T47D (cell line): ENCODE data around the gene RANBP2.

Source experiments
- DNase-seq, 2 experiments: peaks; one replicate each; pipeline versions ENCODE4 v3.0.0 to v3.0.0-alpha.2; 2011 to 2012; ENCODE audit warnings: low read depth in 1 of 2, low spot score in 1 of 2
- JUND ChIP-seq: IDR thresholded peaks from 2 replicates; pipeline ENCODE4 v1.6.1; 2012; ENCODE audit warnings: low read depth
- in situ Hi-C: cut with HindIII; loops from 2 replicates; pipeline ENCODE4 v1.10.0; 2016; ENCODE audit warnings: low sequenced_read_pairs, low pct_unique_long_range_greater_than_20kb

Gene RANBP2

DNA sequence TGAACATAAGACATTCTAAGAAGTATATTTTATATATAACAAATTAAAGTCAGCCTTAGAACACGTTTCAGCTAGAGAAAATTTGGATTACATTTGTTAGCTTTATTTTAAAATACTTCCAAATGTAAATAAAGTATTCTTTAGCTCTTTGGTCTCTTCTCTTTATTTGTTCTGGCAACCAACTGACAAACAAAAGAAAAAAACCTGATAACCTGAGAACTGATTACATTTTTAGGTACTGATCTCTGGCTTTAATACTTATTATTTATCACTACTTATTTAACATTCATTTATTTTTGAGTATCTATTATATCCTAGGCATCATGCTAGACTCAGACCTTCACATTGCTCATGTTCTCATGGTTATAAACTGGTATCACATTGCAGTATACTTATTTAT lies 85.8 kb downstream of the RANBP2 start:
- TF ChIP-seq JUND = no peak
- in situ Hi-C loops = no loop called here
- DNase-seq = no peak

DNA sequence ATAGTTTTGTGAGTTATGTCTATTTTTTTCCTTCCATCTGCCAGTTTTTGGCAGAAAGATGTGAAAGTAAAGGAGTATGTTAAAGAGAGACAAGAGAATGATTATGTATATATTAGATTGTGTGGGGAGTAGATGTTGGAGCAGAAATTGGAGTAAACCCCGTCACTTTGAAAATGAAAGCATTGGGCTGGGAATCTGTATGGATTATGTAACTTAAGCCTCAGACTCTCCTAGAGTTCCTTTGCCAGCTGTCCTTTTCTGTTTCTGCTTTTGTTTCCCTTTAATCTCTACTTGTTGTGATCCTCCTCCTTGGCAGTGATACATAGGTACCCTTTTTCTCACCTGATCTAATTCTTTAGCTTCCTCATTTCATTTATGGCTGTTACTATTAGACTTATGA lies 86.5 kb downstream of the RANBP2 start:
- in situ Hi-C loops = no loop called here
- no peak for TF ChIP-seq JUND
- no peak for DNase-seq

DNA sequence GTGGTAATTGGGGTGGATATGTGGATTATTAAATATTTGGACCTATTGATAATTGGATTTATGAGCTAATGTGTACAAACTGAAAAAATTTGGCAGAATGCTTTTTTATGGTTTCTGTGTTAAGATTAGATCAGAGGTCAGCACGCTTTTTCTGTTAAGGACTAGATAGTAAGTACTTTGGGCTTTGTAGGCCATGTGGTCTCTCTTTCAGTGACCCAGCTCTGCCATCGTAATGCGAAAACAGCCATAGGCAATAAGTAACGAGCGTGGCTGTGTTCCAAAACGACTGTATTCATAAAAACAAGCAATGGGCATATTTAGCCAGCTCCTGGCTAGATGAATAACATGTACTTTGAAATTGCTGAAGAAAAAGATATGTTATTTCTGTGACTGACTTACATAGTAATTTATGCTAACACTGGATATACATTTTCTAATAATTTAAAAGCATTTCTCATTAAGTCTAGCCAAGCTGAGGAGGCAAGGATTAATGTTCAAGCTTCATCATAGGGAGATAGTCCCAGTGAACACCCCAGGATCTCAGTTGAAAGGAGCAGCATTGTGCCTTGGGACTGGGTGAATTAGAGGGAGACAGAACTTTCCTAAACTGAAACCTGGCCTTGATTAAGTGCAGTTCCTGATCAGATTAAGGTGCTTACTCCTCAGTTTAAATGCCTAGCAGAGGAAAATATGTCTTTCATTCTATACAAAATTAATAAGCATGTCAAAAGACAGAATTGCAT lies 87.3 kb downstream of the RANBP2 start:
- no peak for TF ChIP-seq JUND
- in situ Hi-C loops = no loop called here
- no peak for DNase-seq

DNA sequence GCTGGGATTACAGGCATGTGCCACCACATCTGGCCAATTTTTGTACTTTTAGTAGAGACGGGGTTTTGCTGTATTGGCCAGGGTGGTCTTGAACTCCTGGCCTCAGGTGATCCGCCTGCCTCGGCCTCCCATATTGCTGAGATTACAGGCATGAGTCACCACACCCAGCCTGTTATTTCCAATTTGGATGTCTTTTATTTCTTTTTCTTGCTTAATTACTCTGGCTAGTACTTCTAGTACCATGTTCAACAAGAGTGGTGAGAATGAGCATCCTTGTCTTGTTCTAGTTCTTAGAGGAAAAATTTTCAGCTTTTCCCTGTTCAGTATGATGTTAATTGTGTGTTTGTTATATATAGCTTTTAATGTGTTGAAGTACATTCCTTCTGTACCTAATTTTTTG lies 90.7 kb downstream of the RANBP2 start:
- no peak for TF ChIP-seq JUND
- no peak for DNase-seq
- in situ Hi-C loops = no loop called here

DNA sequence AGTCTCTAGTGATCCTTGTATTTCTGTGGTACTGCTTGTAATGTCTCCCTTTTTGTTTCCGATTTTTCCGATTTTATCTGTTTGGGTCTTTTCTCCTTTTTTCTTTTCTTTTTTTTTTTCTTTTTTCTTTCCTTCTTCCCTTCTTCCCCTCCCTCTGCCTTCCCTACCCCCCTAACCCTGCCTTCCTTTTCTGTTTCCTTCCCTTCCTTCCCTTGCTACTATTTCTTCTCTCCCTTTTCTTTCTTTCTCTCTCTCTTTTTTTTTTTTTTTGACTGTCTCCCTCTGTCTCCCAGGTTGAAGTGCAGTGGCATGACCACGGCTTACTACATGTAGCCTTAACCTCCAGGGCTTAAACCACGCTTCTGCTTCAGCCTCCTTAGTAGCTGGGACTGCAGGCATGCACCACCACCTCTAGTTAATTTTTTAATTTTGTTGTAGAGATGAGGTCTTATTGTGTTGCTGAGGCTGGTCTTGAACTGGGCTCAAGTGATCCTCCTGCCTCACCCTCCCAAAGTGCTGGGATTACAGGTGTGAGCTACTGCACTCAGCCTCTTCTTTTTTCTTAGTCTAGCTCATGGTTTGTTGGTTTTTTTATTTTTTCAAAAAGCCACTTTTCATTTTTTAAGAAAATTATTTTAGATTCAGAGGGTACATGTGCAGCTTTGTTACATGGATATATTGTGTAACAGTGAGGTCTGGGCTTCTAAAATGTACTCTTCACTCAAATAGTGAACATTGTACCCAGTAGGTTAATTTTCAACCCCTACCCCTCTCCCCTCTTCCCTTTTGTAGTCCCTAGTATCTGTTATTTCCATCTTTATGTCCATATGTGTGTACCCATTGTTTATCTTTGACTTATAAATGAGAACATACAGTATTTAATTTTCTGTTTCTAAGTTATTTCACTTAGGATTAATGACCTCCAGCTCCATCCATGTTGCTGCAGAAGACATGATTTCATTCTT lies 92.0 kb downstream of the RANBP2 start:
- TF ChIP-seq JUND = no peak
- in situ Hi-C loops = no loop called here

DNA sequence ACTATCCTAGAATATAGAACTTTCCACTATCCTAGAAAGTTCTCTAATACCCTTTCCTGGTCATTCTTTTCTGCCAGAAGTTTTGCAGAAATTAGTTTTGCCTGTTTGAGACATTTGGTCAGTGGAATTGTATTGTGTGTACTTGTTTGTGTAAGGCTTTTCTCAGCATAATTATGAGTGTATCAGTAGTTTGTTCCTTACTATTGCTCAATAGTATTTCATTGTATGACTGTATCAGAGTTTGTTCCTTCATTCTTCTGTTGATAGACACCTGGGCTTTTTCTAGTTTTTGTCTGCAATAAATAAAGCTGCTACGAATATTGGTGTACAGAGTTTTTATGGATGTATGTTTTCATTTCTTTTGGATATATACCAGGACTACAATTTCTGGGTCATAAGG lies 94.5 kb downstream of the RANBP2 start:
- no peak for TF ChIP-seq JUND
- DNase-seq = no peak
- in situ Hi-C loops = no loop called here

More for the DNA sequence above, 92.0 kb downstream of the RANBP2 start:
- DNase-seq = no peak

DNA sequence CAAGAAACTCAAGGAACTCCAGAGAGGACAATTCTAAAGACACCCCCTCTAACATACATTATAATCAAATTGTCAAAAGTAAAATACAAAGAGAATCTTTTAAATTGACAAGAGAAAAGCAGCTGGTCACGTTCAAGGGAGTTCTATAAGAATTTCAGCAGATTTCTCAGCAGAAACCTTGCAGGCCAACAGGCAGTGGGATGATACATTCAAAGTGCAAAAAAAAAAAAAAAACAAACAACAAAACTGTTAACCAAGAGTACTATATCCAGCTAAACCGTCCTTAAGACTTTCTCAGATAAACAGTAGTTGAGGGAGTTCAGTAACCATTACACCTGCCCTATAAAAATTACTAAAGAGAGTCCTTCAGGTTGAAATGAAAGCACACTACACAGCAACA lies 101.2 kb downstream of the RANBP2 start:
- in situ Hi-C loops = no loop called here

DNA sequence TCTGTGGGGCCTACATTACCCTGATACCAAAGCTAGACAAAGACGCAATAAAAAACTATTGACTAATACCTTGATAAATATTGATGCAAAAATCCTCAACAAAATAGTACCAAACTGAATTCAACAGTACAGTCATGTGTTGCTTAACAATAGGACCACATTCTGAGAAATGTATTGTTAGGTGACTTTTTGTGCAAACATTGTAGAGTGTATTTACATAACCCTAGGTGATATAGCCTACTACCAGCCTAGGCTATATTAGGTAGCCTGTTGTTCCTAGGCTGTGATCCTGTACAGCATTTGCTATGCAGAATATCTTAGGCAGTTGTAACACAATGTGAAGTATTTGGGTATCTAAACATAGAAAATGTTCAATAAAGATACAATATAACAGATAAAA lies 104.0 kb downstream of the RANBP2 start:
- in situ Hi-C loops = no loop called here
- TF ChIP-seq JUND = no peak
- no peak for DNase-seq

More for the DNA sequence above, 101.2 kb downstream of the RANBP2 start:
- TF ChIP-seq JUND = no peak
- no peak for DNase-seq

DNA sequence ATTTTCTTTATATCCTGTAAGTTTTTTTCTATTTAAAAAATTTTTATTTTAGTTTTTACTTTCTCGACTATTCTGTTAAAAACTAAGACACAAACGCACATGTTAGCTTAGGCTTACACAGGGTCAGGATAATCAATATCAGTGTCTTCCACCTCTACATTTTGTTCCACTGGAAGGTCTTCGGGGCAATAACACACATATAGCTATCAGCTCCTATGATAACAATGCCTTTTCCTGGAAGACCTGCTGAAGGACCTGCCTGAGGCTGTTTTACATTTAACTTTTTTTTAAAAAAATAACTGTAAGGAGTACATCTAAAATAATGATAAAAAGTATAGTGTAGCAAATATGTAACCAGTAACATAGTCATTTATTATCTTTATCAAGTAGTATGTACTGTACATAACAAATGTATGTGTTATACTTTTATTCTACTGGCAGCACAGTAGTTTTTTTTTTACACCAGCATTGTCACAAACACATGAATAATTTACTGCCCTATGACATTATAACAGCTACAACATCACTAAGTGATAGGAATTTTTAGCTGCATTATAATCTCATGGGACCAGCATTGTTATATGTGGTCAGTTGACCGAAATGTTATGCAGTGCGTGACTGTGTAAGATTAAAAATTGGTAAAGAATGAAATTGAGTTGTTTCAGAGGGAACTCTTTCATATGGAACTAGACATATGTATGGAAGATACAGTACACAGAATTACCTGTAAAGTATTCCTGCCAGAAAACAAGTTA lies 105.2 kb downstream of the RANBP2 start:
- DNase-seq = no peak
- in situ Hi-C loops = no loop called here
- TF ChIP-seq JUND = no peak

DNA sequence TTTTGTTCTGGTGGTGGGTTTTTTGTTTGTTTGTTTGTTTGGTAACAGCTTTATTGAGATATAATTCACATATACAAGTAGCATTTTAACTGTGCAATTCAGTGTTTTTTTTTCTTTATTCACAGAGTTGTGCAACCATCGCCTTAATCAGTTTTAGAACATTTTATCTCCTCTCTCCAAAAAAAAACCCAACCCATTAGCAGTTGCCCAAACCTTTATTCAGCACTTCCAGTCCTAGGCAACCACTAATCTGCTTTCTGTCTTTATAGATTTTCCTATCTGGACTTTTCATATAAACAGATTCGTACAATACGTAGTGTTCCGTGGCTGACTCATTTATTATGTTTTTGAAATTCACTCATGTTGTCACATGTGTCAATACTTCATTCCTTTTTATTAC lies 106.0 kb downstream of the RANBP2 start:
- TF ChIP-seq JUND = no peak
- no peak for DNase-seq
- in situ Hi-C loops = no loop called here

DNA sequence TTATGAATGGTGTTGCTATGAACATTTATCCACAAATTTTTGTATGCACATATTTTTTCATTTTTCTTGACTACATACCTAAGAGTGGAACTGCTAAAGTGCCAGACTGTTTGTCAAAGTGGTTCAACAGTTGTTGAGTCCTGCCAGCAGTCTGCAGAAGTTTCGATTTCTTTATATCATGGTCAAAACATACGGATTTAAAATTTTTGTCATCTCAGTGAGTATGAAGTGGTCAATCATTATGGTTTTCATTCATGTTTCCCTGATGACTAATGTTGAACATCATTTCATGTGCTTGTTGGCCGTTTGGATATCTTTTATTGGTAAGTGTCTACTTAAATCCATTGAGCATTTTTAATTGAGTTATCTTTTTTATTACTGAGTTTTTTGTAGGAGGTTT lies 106.5 kb downstream of the RANBP2 start:
- in situ Hi-C loops = no loop called here
- no peak for TF ChIP-seq JUND
- no peak for DNase-seq

DNA sequence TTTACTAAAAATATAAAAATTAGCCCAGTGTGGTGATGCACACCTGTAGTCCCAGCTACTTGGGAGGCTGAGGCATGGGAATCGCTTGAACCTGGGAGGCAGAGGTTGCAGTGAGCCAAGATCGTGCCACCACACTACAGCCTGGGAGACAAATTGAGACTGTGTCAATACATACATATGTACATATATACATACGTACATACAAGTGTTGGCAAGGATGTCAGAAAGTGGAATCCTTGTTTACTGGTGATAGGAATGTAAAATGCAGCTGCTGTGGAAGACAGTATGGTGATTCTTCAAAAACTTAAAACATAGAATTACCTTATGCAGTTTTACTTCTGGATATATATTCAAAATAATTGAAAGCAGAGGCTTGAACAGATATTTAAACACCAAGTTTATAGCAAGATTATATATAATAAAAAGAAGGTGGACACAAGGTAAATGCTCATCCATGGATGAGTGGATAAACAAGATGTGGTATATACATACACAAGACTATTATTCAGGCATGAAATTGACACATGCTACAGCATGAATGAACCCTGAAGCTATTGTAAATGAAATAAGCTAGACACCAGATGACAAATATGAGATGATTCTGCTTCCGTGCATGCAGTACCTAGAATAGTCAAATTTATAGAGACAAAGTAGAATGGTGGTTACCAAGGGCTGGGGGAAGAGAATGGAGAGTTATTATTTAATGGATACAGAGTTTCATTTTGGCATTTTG lies 110.5 kb downstream of the RANBP2 start:
- in situ Hi-C loops = no loop called here
- no peak for DNase-seq
- no peak for TF ChIP-seq JUND

DNA sequence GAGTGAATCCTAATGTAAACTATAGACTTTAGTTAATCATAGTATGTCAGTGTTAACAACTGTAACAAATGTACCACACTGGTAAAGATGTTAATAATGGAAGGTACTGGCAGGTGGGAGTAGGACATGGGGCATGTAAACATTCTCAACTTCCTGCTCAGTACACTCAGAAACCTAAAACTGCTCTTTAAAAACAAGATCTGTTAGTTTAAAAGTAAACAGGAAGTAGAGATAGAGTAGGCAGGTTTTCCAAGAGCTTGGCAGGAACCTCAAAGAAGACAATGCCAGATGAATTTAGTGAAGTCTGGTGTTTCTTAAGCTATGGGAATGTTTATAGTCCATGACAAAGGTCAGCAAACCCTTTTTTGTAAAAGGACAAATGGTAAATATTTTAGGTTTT lies 113.9 kb downstream of the RANBP2 start:
- DNase-seq = peak in 1 of 2 experiments; percentile 19
- no peak for TF ChIP-seq JUND
- in situ Hi-C loops = no loop called here
